SU-DHL-6 (cell line): Measurements from ENCODE around the gene PCMT1.

Experiments used
- EZH2phosphoT487 ChIP-seq: fragments of 200-600 bp; sonication (generic), shearing (Covaris generic); conservative IDR thresholded peaks from 2 replicates; pipeline ENCODE4 v1.6.1; 2018; ENCODE audit warnings: mild to moderate bottlenecking, antibody characterized with exemption, low read length, moderate library complexity, mixed read lengths
- TF ChIP-seq, protein P1 (sequence below): fragments of 200-600 bp; sonication (generic); IDR thresholded peaks from one replicate; pipeline ENCODE4 v1.5.1; 2017; ENCODE audit warnings: antibody characterized with exemption, mild to moderate bottlenecking, low read length, moderate library complexity; ENCODE audit not compliant: insufficient read depth, poor library complexity, severe bottlenecking

DNA sequence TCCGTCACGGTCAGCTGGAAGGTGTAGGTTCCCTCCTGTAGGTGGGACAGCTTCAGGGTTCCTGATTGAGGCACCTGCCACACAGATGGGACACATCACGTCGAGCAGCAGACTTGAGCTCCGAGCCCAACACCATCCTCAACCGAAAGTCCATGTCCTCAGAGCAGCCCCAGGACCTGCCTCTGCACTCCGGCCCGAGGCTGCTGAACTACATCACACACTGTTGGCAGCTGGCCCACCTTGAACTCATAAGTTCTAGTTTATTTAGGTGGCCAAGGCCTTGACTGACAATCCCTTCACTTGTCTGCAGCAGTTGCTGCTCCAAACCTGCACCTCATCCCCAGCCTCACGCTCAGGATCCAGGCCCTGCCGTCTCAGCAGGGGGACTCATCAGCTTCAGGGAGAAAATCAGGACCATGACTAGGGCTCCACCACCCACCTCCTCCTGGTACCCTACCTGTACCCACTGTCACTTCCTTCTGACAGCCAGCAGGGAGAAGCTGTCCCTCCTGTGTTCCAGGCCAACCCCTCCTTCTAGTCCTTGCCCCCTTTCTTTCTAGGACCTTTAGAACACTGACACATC lies 93.6 kb downstream of the PCMT1 start:
- TF ChIP-seq, protein P1, sequence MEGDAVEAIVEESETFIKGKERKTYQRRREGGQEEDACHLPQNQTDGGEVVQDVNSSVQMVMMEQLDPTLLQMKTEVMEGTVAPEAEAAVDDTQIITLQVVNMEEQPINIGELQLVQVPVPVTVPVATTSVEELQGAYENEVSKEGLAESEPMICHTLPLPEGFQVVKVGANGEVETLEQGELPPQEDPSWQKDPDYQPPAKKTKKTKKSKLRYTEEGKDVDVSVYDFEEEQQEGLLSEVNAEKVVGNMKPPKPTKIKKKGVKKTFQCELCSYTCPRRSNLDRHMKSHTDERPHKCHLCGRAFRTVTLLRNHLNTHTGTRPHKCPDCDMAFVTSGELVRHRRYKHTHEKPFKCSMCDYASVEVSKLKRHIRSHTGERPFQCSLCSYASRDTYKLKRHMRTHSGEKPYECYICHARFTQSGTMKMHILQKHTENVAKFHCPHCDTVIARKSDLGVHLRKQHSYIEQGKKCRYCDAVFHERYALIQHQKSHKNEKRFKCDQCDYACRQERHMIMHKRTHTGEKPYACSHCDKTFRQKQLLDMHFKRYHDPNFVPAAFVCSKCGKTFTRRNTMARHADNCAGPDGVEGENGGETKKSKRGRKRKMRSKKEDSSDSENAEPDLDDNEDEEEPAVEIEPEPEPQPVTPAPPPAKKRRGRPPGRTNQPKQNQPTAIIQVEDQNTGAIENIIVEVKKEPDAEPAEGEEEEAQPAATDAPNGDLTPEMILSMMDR: no peak
- TF ChIP-seq EZH2phosphoT487: no peak
